ENCODE measurements around the gene GRAP2.
"Not testable (repeated sequence)": the region's sequence is repeated elsewhere in the genome, so short reads cannot be mapped to it uniquely, and the experiment has no call there.

GRAP2 gene

GRCh38 chr22:39898997-39899396 is 1.9 kb upstream of the GRAP2 start:
- no peak for DNase-seq

DNA sequence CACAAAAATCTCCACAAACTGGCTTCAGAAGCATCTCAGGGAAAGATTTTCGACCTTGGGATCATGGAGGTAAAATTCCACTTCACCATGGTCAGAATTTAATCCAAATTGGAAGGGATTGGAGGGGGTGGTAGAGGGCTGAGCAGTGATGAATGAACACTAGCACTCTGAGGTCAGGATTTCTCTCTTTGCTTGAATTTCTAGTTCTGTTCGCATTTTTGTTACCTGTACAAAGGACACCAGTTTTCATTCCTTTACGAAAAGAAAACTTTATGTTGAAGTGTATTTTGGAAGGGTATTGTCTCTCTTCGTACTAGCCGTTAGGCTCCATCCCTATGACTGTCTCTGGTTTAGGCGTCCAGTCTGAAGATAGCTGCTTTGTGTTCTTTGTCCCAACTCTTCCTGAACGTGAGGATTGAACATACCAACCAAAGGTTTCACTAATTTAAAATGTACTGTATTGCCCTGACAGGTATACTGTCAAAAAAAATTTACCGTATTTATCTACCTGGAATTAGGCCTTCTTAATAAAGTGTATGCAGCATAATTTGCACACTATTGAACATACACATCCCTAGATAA is 772 bp downstream of the GRAP2 start:
- no peak for DNase-seq

GRCh38 chr22:39904024-39904423 is 3.1 kb downstream of the GRAP2 start:
- DNase-seq: not testable (repeated sequence)

GRCh38 chr22:39904862-39905261 is 4.0 kb downstream of the GRAP2 start:
- DNase-seq: no peak

- DNase-seq: no peak
These were observed 4.8 kb downstream of the GRAP2 start for GRCh38 chr22:39905687-39906086.

- DNase-seq: no peak
These were observed 5.3 kb downstream of the GRAP2 start for GRCh38 chr22:39906207-39906606.

GRCh38 chr22:39907047-39907446 is 6.2 kb downstream of the GRAP2 start:
- DNase-seq: no peak

- no peak for DNase-seq
These were observed 6.8 kb downstream of the GRAP2 start for GRCh38 chr22:39907605-39908097.

DNA sequence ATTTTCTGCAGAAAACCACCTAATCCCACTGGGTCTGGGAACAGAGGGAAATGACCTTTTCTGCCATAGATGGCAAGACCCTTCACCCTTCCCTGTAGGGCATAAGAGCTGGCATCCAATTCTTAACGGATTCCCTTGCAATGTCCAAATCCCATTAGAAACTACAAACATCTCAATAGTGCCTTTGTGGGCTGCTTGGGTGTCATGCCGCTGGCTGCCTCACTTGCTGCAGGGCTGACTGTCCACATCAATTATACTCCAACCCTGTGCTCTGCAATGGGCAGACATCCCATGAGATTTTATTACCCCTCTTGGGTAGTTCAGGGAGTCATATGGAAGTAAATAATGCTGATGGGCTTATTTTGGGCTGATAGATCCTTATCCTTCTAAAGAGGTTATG is 7.3 kb downstream of the GRAP2 start:
- no peak for DNase-seq

- no peak for DNase-seq
These were observed 7.9 kb downstream of the GRAP2 start for GRCh38 chr22:39908737-39909136.

DNA sequence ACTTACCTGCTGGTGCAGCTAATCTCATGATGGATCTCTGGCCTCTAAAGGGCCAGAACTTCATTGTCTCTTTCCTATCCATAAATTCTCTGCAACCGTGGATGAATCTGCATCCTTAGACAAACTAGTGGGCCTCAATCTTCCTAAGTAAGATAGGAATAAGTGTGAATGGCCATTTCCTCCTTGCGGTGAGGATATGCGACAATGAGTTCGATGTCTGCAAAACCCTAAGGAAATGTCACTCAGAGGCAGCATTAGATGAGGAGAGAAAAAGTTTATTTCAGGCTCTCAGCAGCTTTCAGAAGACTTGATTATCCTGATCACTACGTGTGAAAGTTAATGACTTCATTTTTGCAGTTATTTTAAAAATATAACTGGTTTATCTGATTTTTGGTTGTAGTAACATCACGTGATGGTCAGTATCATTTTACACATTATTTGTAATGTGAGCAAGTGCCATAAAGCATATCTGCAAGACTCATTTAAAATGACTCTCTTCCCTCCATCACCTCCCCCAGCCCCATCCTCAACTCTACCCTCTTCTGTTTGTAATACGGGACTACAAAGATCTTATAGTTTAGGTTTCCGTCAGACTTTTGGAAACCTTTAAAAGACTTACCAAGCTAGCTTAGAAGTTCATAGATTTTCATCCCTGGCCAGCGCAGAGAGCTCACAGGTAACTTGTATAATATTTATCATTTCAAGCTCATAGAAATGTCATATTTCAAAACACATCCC is 10.2 kb downstream of the GRAP2 start:
- DNase-seq: no peak

DNA sequence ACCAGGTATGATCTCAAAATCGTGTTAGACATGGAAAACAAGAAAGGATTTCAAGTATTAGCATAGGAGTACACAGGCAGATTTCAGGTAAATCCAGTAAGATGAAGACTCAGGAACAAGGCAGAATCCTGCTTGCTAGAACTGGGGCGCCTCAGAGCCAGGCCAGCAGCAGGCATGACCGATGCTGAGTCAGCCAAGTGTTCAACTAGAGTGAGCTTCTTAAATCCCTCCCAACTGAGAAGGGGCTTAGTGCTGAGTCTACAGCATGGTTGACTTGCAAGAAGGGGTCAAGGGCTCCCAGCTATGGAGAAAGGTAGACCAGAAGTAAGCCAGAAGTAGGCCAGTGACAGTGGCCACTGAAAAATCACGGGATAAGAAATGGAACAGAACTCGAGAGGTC is 12.4 kb downstream of the GRAP2 start:
- no peak for DNase-seq

DNA sequence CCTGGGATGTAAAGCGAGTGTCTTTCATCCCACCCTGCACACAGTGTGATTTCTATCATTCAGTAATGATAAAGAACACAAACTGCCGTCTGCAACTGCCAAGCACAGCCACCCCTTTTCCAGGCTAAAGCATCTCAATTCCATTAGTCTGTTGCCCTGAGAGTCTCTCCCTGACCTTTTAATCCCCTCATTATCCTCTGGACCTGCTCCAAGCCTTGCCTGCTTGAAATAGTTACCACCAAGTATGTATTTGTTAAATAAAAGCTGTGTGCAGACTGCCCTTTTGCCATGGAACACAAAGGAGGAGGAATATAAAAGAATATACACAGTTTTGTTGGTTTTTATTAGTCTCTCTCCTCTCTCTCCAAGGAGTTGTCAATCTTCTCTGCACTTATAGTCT is 13.0 kb downstream of the GRAP2 start:
- DNase-seq: no peak

GRCh38 chr22:39914584-39914983 is 13.7 kb downstream of the GRAP2 start:
- no peak for DNase-seq

GRCh38 chr22:39915295-39915726 is 14.4 kb downstream of the GRAP2 start:
- DNase-seq: no peak

DNA sequence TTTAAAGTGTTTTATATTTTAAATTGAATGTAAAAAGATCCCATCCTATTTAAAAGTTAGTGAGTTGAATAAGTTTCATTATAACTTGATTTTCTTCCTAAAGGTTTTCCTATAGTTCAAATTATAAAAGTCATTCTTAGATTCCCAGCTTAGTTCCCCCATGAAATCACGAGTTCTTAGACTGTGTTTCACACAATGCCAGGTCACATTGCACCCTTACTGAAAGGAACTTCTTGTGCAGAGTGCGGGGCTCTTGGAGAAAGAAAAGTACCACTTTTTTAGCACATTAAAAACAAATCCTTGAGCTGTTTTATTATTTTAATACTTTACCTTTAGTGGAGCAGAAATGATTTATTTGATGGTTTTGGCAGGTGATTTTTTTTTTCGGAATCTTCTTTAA is 15.6 kb downstream of the GRAP2 start:
- DNase-seq: no peak

- no peak for DNase-seq
These were observed 16.3 kb downstream of the GRAP2 start for GRCh38 chr22:39917197-39917643.

GRCh38 chr22:39917776-39918495 is 17.1 kb downstream of the GRAP2 start:
- no peak for DNase-seq

- no peak for DNase-seq
These were observed 19.4 kb downstream of the GRAP2 start for GRCh38 chr22:39920134-39920743.

DNA sequence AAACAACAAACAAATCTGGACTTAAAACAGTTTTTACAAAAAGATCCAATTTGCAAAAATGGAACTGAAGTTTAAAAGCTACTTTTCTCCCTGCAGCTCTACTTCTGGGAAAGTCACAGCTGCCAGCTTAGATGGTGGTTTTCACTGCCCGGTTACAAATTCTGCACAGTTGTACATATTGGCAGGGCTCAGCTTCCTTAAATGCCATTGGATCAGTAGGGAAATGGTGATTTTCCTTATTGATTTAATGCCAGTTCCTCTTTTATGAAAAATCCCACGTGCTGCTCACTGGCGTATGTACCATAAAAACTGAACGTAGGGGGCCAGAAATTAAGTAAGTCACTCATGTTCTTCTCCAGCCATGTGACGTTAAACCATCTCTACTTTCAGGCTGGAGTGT is 22.8 kb downstream of the GRAP2 start:
- no peak for DNase-seq

GRCh38 chr22:39924286-39924685 is 23.4 kb downstream of the GRAP2 start:
- no peak for DNase-seq

- DNase-seq: no peak
These were observed 24.4 kb downstream of the GRAP2 start for GRCh38 chr22:39925273-39925672.

DNA sequence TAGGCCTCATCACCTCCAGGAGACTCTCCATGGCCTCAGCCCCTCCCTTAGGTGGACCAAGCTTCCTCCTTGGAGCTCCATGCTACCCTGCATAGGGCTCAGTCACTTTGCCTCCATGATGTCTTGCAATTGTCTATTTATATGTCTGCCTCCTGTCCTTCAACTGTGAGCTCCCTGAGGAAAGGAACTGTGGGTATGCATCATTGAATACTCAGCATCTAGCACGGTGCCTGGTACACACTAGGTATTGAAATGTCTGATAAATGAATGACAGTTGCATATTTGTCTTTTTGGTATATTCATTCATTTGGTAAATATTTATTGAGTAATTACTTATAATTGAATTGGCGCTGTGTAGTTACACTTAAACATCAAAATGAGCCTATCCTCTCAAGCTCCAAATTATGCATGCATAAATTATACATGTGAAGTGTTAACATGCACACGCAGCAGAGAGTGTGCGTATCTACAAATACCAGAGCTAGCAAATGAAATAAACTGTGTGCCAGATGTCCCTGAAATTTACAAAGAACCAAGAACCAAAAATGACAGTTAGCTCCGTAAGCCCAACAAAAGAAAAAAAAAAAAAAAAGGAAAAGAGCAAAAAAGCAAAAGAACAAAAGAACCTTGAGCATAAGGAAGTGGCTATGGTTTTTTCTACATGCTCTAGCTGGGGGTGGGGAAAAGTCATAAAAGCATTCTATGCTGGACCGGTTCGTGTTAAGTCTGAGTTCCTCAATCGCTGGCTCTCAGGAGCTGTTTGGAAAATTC is 25.2 kb downstream of the GRAP2 start:
- DNase-seq: no peak
